PFSK-1 (cell line): ENCODE measurements around the gene SIPA1L3.

ENCODE experiments used
- FOXP2 ChIP-seq: optimal IDR thresholded peaks from 2 replicates; pipeline ENCODE3; 2011; ENCODE audit warnings: borderline replicate concordance, control low read depth, inconsistent platforms; ENCODE audit not compliant: insufficient read depth; ENCODE audit errors: extremely low read length, extremely low read depth
- POLR2AphosphoS5 ChIP-seq: IDR thresholded peaks from 2 replicates; pipeline ENCODE4 v1.6.1; 2012; ENCODE audit warnings: low read depth, mild to moderate bottlenecking, control low read depth, low read length, moderate library complexity
- SIN3A ChIP-seq: IDR thresholded peaks from 2 replicates; pipeline ENCODE4 v1.6.1; 2012; ENCODE audit warnings: mild to moderate bottlenecking, low read length, moderate library complexity, borderline replicate concordance; ENCODE audit not compliant: insufficient read depth
- TAF1 ChIP-seq: IDR thresholded peaks from 2 replicates; pipeline ENCODE4 v1.6.1; 2012; ENCODE audit warnings: low read length, control low read depth, borderline replicate concordance; ENCODE audit not compliant: insufficient read depth
- TF ChIP-seq, protein P1 (sequence below), 2 experiments: IDR thresholded peaks; 2 replicates each; pipeline versions ENCODE4 v1.6.1 to v1.8.0; 2011 to 2012; ENCODE audit warnings: low read depth in 2 of 2, low read length in 2 of 2, control low read depth in 1 of 2, inconsistent platforms in 1 of 2, mild to moderate bottlenecking in 1 of 2, moderate library complexity in 1 of 2; ENCODE audit not compliant: insufficient read depth in 1 of 2

SIPA1L3 gene

DNA sequence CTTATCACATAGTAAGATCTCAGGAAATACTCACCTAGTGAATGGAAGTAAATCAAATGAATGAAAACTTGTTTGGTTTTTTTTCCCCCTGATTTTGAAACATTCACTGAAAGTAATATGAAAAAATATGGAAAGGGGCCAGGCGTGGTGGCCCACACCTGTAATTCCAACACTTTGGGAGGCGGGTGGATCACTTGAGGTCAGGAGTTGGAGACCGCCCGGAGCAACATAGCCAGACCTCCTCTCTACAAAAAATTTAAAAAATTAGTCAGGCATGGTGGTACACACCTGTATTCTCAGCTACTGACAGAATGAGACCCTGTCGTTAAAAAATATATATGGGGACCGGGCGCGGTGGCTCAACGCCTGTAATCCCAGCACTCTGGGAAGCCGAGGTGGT, 149.6 kb downstream of the SIPA1L3 start:
- TF ChIP-seq POLR2AphosphoS5 (no peak), FOXP2 (no peak), SIN3A (no peak), TAF1 (no peak)
- TF ChIP-seq, protein P1, sequence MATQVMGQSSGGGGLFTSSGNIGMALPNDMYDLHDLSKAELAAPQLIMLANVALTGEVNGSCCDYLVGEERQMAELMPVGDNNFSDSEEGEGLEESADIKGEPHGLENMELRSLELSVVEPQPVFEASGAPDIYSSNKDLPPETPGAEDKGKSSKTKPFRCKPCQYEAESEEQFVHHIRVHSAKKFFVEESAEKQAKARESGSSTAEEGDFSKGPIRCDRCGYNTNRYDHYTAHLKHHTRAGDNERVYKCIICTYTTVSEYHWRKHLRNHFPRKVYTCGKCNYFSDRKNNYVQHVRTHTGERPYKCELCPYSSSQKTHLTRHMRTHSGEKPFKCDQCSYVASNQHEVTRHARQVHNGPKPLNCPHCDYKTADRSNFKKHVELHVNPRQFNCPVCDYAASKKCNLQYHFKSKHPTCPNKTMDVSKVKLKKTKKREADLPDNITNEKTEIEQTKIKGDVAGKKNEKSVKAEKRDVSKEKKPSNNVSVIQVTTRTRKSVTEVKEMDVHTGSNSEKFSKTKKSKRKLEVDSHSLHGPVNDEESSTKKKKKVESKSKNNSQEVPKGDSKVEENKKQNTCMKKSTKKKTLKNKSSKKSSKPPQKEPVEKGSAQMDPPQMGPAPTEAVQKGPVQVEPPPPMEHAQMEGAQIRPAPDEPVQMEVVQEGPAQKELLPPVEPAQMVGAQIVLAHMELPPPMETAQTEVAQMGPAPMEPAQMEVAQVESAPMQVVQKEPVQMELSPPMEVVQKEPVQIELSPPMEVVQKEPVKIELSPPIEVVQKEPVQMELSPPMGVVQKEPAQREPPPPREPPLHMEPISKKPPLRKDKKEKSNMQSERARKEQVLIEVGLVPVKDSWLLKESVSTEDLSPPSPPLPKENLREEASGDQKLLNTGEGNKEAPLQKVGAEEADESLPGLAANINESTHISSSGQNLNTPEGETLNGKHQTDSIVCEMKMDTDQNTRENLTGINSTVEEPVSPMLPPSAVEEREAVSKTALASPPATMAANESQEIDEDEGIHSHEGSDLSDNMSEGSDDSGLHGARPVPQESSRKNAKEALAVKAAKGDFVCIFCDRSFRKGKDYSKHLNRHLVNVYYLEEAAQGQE (IDR thresholded peaks at IDR 0.05; ENCODE audit: insufficient read depth in 1 of 2, low read depth in 2 of 2, low read length in 2 of 2) = no peak

DNA sequence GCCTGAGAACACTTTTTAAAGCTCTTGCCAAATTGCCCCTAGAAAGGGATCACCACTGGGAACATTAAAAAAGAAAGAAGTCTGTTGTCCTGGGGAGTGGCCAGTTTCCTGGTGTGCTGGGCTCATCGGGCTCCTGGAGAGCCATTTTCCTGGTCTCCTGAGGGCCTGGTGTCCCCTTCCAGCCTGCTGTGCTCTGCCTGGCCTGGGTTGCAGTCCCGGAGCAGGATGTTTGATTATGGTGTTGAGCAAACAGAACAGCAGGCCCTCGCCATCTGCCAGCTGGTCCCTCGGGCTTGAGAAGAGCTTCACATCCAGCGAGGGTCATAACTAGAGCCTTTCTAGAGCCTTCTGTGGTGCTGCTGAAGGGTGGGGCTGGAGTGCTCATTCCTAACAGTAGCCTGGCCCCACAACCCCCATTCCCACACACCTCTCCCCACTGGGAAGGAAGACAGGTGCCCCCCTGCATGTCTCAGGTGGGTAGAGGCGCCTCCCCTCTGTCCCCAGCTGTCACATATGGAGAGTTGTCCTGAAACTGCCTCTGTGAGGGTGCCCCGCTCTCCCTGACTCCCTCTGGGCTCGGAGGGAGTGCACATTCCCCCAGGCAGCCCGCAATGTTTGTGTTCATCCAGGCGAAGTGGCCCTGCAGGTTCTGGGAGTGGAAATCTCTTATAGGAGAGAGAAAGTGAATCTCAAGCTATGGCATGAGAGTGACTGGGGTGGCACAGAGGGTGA, 151.1 kb downstream of the SIPA1L3 start:
- no peak for TF ChIP-seq SIN3A
- TF ChIP-seq TAF1 = no peak
- no peak for TF ChIP-seq POLR2AphosphoS5
- no peak for TF ChIP-seq FOXP2
- TF ChIP-seq, protein P1 (IDR thresholded peaks at IDR 0.05; ENCODE audit: insufficient read depth in 1 of 2, low read depth in 2 of 2, low read length in 2 of 2) = no peak

DNA sequence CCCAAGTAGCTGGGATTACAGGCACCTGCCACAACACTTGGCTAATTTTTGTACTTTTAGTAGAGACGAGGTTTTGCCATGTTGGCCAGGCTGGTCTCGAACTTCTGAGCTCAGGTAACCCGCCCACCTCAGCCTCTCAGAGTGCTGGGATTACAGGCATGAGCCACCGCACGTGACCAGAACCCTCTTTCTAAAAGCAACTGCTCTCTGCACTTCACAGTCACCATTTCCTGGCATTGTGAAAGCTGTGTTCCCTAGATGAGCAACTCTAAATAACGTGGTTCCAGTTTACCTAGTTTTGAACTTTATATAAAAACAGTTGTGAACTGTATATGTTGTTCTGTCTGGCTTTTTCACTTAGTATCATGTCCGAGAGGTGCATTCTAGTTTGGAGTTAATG, 152.9 kb downstream of the SIPA1L3 start:
- TF ChIP-seq TAF1 (no peak), FOXP2 (no peak), SIN3A (no peak), POLR2AphosphoS5 (no peak)
- TF ChIP-seq, protein P1 (IDR thresholded peaks at IDR 0.05; ENCODE audit: insufficient read depth in 1 of 2, low read depth in 2 of 2, low read length in 2 of 2) = no peak

DNA sequence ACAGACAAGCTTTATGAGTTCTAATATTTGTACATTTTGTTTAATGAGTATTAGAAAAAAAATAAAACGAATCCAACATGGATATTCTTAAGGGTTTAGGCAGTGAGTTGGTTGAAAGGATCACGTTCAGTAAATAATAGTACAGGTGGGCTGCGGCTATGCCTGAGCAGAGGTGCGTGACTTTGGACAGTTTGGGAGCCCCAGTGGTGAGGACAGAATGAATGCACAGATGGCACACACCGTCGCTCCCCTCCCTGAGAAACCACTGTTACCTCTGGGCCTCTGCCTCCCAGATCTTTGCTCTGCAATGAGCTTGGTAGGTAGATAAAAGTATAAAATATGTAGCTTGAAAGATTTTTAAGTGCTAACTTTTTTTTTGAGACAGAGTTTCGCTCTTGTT, 153.3 kb downstream of the SIPA1L3 start:
- no peak for TF ChIP-seq FOXP2
- TF ChIP-seq, protein P1 (IDR thresholded peaks at IDR 0.05; ENCODE audit: insufficient read depth in 1 of 2, low read depth in 2 of 2, low read length in 2 of 2) = no peak
- TF ChIP-seq TAF1 = no peak
- no peak for TF ChIP-seq SIN3A
- TF ChIP-seq POLR2AphosphoS5 = no peak
